GM12891 (cell line): ENCODE data around the gene C2CD5.

Experiments used
- PAX5 ChIP-seq: IDR thresholded peaks from 2 replicates; pipeline ENCODE4 v1.6.1; 2011; ENCODE audit warnings: low read length, moderate library complexity, mild to moderate bottlenecking; ENCODE audit not compliant: insufficient read depth, severe bottlenecking
- POLR2A ChIP-seq: IDR thresholded peaks from 2 replicates; pipeline ENCODE4 v1.6.1; 2011; ENCODE audit warnings: low read depth, low read length, control low read depth
- POLR2AphosphoS5 ChIP-seq: IDR thresholded peaks from 2 replicates; pipeline ENCODE4 v1.6.1; 2011; ENCODE audit warnings: low read depth, low read length, control low read depth
- POU2F2 ChIP-seq: IDR thresholded peaks from 2 replicates; pipeline ENCODE4 v1.6.1; 2011; ENCODE audit warnings: low read depth, mild to moderate bottlenecking, control low read depth, low read length, moderate library complexity
- TAF1 ChIP-seq: IDR thresholded peaks from 2 replicates; pipeline ENCODE4 v1.6.1; 2011; ENCODE audit warnings: low read depth, low read length, control low read depth

DNA sequence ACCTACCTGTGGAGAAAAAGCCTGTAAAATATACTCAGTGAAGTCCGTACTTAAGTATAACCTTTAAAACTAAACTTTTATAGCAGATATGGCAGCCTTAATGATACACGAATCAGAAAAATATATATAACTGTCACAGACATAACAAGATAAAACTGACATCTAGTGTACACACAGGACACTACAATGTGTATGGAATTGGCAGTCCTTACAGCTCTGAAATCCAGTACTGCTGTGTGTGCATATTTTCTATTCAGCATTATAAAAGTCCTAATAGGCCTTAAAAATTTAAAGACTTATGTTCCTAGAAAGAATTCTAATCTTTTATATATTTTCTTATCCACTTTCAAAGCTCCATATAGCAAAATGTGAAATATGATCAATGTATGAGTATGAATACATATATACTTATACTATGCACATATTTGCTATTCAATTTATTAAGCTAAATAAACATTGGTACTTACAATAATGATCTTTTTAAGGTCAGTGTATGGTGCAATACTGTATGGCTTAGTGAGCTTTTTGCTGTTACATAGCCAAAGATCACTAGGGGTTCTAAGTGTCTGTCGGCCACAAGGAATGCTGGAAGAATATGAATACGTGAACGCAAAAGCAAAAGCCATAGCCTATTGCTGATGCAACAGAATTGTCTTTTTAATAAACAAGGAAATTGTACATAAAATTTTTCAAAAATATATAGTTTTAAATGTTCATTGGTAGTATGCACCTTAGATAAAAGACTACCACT, 69.2 kb downstream of the C2CD5 start:
- TF ChIP-seq POLR2AphosphoS5 (no peak), TAF1 (no peak), POLR2A (no peak), POU2F2 (no peak), PAX5 (no peak)
